Middle frontal gyrus (tissue), 1 donor: ENCODE measurements around the gene ZSCAN31.
"Not testable (repeated sequence)": the region's sequence is repeated elsewhere in the genome, so short reads cannot be mapped to it uniquely, and the experiment has no call there.

ENCODE experiments used
- DNase-seq: peaks from one replicate; pipeline ENCODE4 v3.0.0-alpha.2; 2015; ENCODE audit warnings: low spot score; ENCODE audit errors: extremely low spot score

Gene ZSCAN31

DNA sequence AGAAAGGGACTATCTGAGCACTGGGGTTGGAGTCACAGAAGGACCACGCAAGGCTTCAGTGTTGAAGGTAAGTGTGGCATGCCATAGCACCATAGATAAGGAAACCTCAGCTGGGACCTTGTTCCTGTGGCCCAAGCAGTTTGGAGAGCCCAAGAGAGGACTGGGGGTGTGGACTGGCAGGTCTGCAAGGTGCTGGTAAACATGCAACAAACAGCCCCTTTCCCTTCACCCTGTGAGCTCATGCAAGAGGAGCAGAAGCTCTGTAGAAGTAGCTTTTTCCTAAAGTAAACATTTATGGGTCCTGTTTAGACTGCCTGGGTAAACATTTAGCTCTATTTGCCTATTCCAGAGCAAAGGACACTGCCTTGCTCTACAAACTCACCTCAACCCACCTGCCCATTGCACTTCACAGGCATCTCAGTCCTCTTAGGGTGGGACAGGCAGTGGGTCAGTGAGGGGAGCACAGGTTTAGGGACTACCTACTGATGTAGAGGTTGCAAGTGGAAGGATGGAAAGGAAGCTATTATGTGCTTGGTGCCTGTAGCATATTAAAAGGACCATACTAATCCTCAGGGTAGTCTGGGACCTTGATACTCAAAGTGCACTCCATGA lies 12.0 kb downstream of the ZSCAN31 start:
- no peak for DNase-seq

DNA sequence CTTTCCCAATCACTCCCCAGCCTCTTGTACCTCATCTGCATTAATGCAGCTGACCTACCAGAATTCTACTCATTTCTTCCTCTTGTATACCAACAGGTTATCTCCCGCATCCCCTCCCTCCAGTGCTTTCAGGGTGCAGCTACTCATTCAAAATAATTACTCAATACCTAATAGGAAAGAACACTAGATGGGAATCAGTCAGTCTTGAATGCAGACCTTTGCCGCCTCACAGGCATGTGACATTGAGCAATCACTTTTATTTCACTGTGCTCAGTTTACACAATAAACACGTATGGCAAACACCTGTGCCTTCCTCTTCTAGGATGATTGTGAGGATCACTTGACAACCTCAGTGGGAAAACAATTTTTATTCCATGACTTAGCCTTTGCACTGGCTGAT lies 13.3 kb downstream of the ZSCAN31 start:
- DNase-seq: no peak

DNA sequence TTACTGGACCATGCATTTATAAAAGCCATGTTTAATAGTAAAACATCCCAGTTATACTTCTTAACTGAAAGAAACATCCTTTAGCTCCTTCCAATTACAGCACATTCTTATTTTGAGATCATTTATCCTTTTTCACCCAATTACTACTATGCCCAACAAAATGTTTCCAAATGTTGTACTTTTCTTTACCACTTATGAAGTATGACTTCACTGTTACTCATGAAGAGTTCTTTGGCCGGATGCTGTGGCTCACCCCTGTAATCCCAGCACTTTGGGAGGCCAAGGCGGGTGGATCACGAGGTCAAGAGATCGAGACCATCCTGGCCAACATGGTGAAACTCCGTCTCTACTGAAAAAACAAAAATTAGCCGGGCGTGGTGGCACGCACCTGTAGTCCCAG lies 18.1 kb downstream of the ZSCAN31 start:
- DNase-seq: not testable (repeated sequence)

DNA sequence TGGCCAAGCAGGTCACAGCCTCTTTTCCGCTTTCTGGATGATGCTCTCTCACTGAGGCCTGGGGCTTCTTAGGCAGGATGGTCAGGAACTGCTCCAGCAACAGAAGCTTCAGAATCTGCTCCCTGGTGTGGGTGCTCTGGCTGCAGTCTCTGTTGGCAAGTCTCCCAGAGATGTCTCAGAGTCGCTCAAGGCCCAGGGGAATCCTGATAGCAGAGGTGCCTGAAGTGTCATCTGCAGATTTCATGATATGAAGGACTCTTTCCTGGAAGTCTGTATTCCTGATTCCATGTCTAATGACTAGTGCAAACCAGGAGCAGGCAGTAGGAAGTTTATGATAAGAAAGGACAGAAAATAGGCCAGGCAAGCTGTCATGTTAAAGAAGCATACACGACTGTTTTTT lies 20.3 kb downstream of the ZSCAN31 start:
- no peak for DNase-seq

DNA sequence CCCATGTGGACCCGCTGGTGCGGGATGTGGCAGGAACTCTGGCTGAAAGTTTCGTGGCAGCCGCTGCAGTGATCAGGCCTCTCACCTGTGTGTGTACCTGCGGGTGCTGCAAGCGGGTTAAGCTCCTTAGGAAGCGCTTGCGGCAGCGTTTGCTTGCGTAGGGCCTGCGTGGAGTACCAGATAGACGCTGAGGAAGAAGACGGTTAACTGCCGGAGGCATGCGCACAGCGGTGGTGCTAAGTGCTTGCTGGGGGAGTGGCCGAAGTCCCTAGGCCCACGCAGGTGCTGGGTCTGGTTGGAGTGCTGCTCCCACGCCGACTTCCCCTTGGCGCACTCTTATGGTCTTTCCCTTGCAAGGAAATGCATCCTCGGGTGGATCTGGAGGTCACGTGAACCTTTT lies 23.0 kb downstream of the ZSCAN31 start:
- DNase-seq: no peak

DNA sequence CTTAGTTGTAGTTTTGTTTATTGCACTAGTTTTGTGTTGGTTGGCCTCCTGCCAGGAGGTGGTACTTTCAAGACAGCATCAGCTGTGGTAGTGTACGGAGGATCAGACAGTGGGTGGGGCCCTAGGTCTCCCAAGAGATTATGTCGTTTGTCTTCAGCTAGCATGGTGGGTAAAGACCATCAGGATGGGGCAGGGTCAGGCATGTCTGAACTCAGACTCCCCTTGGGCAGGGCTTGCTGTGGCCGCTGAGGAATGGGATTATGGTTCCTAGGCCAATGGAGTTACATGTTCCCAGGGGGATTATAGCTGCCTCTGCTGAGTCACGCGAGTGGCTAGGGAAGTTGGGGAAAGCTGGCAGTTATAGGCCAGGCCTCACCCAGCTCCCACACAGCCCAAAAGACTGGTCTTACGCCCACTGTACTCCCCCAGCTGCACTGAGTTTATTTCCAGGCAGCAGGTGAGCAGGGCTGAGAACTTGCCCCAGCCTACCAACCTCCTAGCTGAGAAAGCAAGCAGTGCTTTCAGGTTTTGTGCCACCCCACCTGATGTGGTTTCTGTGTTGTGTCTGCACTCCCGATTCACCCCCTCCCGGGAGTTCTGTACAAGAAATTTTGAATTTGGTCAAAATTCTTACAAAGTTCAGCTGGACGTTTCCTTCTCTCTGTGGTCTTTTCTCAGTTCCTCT lies 24.7 kb downstream of the ZSCAN31 start:
- no peak for DNase-seq

DNA sequence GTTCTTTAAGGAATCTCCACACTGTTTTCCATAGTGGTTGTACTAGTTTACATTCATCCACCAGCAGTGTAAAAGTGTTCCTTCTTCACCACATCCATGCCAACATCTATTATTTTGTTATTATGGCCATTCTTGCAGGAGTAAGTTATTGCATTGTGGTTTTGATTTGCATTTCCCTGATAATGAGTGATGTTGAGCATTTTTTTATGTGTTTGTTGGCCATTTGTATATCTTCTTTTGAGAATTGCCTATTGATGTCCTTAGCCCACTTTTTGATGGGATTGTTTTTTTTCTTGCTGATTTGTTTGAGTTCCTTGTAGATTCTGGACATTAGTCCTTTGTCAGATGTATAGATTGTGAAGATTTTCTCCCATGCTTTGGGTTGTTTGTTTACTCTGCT lies 29.6 kb downstream of the ZSCAN31 start:
- DNase-seq: not testable (repeated sequence)

DNA sequence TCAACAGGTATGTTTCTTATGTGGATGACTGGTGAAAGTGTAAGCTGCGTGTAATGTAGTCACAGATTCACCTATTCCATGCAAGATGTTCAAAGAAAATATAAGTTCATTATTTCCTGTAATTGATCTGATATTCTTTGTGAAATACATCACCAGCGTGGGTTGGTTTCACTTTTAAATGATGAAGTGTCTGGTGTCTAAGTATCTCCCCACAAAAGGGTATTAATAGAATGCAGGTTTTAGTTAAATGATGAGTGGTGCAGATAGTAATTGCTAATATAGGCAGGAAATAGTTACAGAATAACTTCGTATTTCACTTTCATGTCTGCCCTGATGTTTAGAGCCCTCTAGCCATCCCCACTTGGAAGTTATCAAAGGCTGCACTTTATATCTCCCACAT lies 32.4 kb downstream of the ZSCAN31 start:
- DNase-seq: no peak

DNA sequence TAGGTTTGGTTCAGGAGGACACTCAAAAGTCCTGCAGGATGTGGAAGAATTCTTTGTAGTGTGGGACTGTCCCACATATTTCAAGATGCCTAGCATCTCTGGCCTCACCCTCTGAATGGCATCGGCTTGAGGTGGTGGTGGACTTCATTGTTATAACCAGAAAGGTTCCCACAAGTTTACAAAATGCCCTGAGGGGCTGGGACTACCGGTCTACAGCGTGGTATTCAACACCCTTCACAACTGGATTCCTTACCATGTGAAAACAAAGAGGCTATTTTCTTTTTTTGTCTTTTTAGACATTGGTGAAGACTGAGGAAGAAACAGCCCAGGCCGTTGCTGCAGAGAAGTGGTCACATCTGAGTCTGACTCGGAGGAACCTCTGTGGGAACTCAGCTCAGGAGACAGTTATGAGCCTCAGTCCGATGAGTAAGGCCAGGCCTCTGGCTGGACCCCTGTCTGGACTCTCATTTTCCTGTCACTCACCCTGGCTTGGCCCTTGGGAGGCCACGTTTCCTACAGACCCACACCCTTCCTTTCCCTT lies 39.4 kb downstream of the ZSCAN31 start:
- no peak for DNase-seq

DNA sequence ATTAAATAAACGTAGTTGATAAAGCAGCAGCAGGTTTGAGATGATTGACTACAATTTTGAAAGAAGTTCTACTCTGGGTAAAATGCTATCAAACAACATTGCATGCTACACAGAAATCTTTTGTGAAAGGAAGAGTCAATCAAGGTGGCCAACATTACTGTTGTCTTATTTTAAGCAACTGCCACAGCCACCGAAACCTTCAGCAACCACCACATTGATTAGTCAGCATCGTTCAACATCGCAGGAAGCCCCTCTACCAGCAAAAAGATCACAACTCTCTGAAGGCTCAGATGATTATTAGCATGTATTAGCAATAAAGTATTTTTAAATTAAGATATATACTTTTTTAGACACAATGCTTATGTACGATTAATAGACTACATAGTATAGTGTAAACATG lies 40.6 kb downstream of the ZSCAN31 start:
- no peak for DNase-seq

DNA sequence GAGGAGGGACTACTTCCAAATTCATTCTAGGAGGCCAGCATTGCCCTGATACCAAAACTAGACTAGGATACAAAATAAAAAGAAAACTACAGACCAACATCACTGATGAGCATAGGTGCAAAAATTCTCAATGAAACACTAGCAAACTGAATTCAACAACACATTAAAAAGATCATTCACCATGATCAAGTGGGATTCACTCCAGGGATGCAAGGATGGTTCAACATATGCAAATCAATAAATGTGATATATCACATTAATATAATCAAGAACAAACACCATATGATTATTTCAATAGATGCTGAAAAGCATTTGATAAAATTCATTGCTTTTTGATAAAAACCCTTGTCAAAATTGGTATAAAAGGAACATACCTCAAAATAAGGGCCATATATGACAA lies 44.4 kb downstream of the ZSCAN31 start:
- DNase-seq: no peak

DNA sequence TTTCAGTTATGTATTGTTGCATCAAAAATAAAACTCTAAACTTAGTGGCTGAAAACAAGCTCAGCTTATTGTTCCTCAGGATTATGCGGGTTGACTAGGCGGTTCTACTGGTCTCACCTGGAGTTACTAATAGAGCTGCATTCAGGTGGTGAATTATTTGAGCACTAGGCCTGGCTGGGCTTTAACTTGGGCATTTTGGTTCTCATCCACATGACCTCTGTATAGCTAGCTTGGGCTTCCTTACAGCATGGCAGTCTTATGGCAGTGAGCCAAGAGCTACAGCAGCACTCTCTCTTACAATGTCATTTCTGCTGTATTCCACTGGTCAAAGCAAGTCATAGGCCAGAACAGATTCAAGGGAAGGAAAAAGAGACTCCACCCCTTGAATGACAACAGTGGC lies 53.0 kb downstream of the ZSCAN31 start:
- DNase-seq: no peak

DNA sequence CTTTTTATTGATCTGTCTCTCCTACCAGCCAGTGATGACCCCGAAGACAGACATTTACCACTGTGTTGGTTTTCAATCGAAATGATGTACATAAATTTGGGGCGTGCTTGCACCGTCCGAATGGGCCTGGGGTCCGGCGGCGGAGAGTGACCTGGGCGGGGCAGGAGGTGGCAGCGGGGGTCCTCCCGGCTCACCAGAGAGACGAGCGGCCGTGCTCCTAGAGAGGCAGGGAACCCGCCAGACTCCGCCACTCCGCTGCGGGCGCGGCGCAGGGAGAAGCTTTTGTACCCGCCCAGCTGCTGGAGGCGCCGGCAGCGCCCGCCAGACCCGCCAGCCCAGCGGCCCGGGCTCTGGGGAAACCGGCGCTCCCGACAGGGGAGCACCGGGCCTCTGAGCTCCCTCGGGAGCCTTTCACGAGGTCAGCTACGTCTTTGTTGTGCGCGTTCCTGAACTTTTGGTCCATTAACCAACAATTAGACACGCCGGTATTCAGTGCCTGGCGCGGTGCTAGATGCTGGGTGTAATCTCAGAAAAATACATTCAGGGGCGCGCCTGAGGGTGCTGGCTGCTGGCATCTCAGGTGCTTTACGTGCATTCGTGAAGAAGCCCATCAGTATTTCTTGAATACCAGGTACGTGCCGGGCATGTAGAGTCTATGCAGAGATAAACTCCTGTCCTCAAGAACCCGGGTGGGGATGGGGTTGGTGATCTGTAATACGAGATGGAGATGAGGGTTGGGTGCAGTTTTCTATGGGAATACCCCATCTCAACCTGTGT lies 54.5 kb downstream of the ZSCAN31 start, which contains the start of gene PGBD1:
Gene PGBD1, plus strand, starts transcription at position 285 of the 777 bp plus-strand sequence. CDS start 2,242 bp downstream, outside the sequence.
- DNase-seq: peak; percentile 44

DNA sequence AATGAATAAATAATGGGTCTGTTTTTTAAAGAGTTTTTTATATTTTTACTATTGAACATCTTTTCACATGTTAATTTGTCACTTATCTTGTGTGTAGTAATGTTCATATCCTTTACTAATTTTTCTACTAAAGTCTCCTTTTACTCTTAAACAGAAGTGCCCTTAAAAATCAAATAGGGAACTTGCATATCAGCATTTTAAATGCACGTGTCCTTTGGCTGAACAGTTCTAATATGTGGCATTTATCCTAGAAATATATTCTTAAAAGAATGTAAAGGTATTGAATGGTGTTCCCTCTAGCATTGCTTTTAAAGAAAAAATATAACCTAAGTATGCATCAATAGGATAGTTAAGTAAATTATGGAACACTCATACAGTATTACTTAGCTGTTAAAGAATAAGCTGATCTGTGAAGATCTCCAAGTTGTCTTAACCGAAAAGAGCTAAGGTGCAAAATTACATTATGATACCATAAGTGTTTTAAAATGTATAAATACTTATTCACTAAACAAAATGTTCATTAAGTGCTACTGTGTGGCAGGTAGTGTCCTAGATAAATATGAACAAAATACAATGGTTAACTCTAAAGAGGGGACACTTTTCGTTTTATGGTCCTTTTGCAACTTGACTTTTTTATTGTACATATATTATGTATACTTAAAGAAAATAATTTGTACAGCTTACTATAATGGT lies 55.2 kb downstream of the ZSCAN31 start:
- DNase-seq: no peak

DNA sequence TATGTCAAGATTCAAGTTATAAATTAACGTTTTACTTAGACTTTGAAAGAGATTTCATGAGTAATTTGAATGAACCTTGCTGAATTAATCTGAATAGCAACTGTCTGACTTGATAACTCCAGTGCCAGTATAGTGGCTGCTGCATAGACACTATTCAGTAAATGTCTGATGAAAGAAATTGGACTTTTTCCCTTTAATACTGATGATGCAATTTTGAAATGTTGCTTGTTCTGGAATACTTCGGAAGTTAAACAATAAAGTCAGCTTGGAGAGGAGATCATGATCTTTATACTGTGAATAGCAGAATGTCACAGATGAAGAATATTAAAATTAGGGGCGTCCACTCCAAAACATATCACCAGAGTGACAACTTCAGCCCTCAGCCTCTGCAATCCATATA lies 58.2 kb downstream of the ZSCAN31 start:
- DNase-seq: no peak

DNA sequence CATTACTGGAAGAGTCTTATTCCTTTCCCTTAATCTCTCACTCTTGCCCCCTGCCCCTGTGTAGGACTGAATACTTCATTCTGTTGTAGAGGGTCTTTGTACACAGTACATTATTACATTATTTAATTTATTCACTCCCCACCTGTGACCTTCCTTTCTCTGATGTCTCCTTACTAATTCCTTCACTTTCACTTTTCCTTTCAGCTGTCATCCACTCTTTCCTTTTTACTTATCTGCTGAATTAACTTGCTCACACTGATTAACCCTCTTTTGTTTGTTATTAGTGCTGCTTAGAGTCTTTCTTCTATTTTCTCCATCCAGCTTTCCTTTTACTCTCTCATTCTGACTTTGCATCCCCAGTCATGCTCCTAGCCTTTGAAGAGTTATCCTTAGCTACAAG lies 61.1 kb downstream of the ZSCAN31 start:
- DNase-seq: no peak
